ENCODE results near the gene LIFR. TPM values are rescaled to one million over a fixed set of nuclear protein-coding genes. Genes with fewer than 3 reads are reported as not detected.

The LIFR gene
- total RNA-seq, 2 donors from 2014 or later: 45.4 to 80.1 TPM

DNA sequence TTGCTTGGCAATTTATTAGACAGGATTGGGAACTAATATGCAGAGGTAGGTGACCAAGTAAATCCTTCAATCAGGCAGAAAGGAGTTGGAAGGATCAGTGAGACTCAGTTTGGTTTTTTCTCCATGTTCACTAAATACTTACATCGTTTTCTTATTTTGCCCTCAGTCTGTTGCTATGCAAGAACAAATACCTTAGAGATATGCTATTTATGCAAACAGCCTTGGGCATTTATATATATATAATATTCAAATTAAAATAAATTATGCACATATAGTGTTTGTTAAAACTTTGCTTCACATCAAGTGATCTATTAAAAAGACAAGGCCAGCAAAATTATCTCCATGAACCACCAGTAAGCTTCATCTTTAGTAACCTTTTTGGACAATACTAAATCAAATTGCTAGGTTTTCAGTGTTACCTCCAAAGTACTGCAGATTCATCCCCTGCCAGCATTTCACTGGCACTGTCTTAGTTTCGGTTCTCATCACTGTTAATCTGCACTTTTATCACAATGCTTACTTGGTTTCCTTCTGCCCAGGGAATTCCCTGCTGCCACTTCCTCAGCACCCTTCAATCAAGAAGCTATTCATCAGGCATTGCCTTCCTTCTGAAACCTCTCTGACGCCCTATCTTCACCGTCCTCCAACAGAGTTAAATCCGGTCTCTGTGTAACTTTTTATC lies 26.0 kb upstream of the LIFR start:
- Histone ChIP-seq H3K4me1 (peaks cover under 1% of the 10 kb centered on the region), H3K36me3 (replicated peaks in 1 of 2; ENCODE audit: insufficient read depth in 1 of 2, low read depth in 2 of 2) (no peaks in the 10 kb centered on the region), H3K27ac (no peak overlapping the region), H3K27me3 (no peaks in the 10 kb centered on the region), H3K9me3 (no peaks in the 10 kb centered on the region), H3K4me3 (no peak overlapping the region)
- DNase-seq (no peak), ATAC-seq (no peak)
- 62 to 81% methylated on average over 5 of the region's 5 CpGs for WGBS, 2 donors
- intact Hi-C loops (cut with DNase I): no loop called here
- TF ChIP-seq, protein P1, sequence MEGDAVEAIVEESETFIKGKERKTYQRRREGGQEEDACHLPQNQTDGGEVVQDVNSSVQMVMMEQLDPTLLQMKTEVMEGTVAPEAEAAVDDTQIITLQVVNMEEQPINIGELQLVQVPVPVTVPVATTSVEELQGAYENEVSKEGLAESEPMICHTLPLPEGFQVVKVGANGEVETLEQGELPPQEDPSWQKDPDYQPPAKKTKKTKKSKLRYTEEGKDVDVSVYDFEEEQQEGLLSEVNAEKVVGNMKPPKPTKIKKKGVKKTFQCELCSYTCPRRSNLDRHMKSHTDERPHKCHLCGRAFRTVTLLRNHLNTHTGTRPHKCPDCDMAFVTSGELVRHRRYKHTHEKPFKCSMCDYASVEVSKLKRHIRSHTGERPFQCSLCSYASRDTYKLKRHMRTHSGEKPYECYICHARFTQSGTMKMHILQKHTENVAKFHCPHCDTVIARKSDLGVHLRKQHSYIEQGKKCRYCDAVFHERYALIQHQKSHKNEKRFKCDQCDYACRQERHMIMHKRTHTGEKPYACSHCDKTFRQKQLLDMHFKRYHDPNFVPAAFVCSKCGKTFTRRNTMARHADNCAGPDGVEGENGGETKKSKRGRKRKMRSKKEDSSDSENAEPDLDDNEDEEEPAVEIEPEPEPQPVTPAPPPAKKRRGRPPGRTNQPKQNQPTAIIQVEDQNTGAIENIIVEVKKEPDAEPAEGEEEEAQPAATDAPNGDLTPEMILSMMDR (IDR thresholded peaks at IDR 0.05): no peak
- TF ChIP-seq POLR2A (IDR thresholded peaks at IDR 0.05): no peak

DNA sequence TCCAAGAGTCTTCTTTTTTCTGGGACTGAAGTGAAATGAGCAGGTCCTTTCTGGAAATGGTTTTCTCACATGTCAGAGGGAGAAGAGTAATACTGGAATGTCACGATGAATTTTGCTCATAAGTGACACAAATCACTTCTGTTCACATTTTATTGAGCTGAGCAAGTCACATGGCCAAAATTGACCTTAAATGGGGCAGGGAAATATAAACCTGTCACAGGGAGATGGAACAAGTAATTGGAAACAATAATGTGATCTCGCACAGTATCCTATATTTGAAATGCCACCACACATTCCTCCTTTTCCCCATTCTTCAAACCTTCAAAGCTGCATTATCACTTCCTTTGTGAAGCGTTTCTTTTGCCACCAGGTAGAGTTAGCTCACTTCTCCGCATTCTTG lies 25.2 kb upstream of the LIFR start:
- WGBS, 2 donors: 88 to 96% methylated on average over 4 of the region's 4 CpGs
- intact Hi-C loops (cut with DNase I): no loop called here
- no peaks in the 10 kb centered on the region for H3K9me3 ChIP-seq
- H3K4me3 ChIP-seq: no peak overlapping the region
- no peaks in the 10 kb centered on the region for H3K27me3 ChIP-seq
- H3K27ac ChIP-seq: no peak overlapping the region
- DNase-seq (no peak), ATAC-seq (no peak)
- peaks cover 9% of the 10 kb centered on the region for H3K4me1 ChIP-seq
- H3K36me3 ChIP-seq (replicated peaks in 1 of 2; ENCODE audit: insufficient read depth in 1 of 2, low read depth in 2 of 2): no peaks in the 10 kb centered on the region
- TF ChIP-seq, protein P1 (IDR thresholded peaks at IDR 0.05): no peak
- TF ChIP-seq POLR2A (IDR thresholded peaks at IDR 0.05): no peak

DNA sequence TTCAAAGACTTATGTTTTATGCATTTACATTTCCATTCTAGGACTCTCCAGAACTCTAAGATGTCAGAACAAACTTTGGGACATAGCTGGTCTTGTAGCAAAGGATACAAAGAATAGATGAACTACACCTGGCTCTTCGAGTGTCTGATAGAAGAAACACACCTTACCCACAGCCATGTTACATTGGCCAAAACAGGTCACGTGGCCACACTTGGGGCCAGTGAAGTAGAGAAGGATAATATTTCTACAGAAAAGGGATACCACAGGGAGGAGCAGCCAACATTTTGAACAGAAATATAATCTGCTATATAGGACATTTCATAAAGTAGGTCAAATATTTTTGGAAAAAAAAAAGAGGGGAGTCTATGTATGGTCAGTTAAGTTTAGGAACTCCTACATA lies 22.7 kb upstream of the LIFR start:
- Histone ChIP-seq H3K9me3 (no peaks in the 10 kb centered on the region), H3K27ac (no peak overlapping the region), H3K4me3 (no peak overlapping the region), H3K36me3 (replicated peaks in 1 of 2; ENCODE audit: insufficient read depth in 1 of 2, low read depth in 2 of 2) (no peaks in the 10 kb centered on the region), H3K4me1 (peaks cover 20% of the 10 kb centered on the region), H3K27me3 (no peaks in the 10 kb centered on the region)
- no peak for TF ChIP-seq POLR2A (IDR thresholded peaks at IDR 0.05)
- TF ChIP-seq, protein P1 (IDR thresholded peaks at IDR 0.05): no peak
- DNase-seq (no peak), ATAC-seq (no peak)
- 92 to 98% methylated on average over 2 of the region's 2 CpGs for WGBS, 2 donors
- intact Hi-C loops (cut with DNase I): no loop called here

DNA sequence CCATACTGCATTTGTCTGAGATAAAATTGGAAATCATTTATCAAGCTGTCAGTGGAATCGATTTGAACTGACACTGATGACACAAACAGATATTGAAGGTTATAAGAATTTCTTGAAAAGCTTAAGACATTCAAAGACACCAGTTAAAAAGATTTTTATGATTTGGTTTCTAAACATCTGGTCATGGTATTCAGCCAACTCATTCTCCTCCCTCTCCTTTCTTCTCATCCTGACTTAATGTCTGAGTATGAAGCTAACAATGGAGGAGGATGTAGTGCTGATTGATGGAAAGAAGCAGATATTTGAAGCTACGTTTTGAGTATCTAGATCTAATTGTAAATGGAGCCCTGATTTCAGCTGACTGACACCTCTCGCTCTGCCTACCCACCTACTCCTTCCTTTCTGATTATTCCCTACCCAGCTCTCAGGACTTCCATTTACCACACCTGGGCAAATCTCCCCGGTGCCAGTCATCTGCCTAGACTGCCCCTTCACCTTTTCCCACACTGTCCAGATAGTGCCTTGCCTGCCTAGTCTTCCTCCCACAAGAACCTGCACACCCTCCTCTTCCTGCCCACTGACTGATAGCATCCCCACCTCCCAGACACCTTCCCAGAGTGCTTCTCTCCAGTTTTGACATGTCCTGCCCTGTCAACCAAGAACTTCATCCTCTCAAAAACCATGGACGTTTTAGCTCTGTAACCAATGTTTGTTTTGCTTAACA lies 20.7 kb upstream of the LIFR start:
- WGBS, 2 donors: 35 to 41% methylated on average over 5 of the region's 5 CpGs
- no peak for ATAC-seq
- TF ChIP-seq POLR2A (IDR thresholded peaks at IDR 0.05): no peak
- TF ChIP-seq, protein P1 (IDR thresholded peaks at IDR 0.05): no peak
- Histone ChIP-seq H3K27ac (no peak overlapping the region), H3K9me3 (no peaks in the 10 kb centered on the region), H3K27me3 (no peaks in the 10 kb centered on the region), H3K36me3 (replicated peaks in 1 of 2; ENCODE audit: insufficient read depth in 1 of 2, low read depth in 2 of 2) (no peaks in the 10 kb centered on the region), H3K4me1 (peaks cover 20% of the 10 kb centered on the region), H3K4me3 (no peak overlapping the region)
- DNase-seq: no peak
- intact Hi-C loops (cut with DNase I): no loop called here

All from body of pancreas (tissue), 4 donors.